Activated T-cell treated with anti-CD3 and anti-CD28 coated beads, Interleukin-2, amount 50 U/mL, for 48 hours (primary cell): ENCODE data around the gene ZSWIM9.
A peak's percentile ranks its signal among the peaks of the same experiment; 100 is the strongest.

Experiments
- DNase-seq, 2 experiments: peaks; one replicate each; pipeline ENCODE4 v3.0.0-alpha.2; 2020

Gene ZSWIM9

GRCh38 chr19:48169939-48170803 lies at the start of gene ZSWIM9, which contains the start of gene LIG1:
Gene ZSWIM9 (plus strand): TSS chr19:48170680. CDS start chr19:48171803, 1,123 bp downstream.
Gene LIG1 (minus strand): TSS chr19:48170344. CDS start chr19:48165566, 4,778 bp downstream.
- peak; percentile 93 to 95 for DNase-seq

DNA sequence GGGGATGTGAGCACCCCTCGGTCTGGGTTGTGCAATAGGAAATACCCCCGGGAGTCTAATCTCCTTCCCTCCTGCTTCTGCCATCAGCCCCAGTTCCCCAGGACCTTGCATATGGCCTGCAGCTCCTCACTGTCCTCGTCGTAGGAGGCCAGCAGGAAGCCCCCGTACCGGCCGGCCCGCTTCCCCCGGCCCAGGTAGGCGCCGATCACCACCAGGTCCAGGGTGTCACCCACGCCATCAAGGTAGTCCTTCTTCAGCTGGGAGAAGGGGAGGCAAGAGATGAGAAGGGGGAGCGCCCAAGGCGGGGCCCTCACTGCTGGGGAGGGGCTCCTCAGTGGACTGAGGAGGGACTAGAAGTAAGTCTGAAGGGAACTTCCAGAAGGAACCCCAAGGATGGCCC lies 49.4 kb upstream of the ZSWIM9 start:
- DNase-seq = no peak

DNA sequence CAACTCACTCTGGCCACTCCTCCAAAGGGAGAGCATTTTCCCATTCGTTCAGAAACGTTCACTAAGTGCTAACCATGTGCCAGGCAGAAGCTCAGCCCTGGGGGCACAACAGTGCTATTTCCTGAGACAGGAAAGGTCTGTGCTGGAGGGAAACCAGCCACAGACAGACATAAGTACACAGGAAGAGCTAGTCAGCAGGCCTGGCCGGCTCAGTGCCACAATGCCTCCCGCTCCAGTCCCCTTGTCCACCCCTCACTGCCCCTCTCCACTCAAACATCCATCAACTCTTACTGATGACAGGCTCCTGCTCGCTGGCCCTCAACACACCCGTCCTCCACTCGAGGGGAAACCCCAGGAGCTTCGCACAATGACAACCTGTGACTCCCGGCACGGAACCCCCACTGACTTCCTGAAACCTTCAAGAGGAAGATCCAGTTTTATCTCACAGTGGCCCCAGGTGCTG lies 48.5 kb upstream of the ZSWIM9 start:
- DNase-seq = peak in 1 of 2 experiments; percentile 32

DNA sequence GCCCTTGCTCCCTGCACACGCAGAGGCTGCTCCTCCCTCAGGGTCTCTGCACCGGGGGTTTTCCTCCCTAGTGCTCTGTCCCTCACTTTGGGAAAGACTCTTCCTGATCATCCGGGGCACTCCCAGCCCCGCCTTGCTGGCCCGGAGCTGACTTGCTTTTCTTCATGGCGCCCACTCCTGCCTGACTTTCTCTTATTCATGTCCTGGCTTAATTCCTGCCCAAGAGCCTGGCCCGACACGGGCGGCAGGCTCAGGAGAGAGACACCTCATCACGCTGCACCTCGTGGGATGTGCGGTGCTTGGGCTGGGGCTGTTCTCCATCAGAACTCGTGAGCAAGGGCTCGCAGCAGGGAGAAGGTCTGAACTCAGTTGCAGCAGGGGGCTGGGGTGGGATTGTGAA lies 48.1 kb upstream of the ZSWIM9 start:
- DNase-seq = no peak

DNA sequence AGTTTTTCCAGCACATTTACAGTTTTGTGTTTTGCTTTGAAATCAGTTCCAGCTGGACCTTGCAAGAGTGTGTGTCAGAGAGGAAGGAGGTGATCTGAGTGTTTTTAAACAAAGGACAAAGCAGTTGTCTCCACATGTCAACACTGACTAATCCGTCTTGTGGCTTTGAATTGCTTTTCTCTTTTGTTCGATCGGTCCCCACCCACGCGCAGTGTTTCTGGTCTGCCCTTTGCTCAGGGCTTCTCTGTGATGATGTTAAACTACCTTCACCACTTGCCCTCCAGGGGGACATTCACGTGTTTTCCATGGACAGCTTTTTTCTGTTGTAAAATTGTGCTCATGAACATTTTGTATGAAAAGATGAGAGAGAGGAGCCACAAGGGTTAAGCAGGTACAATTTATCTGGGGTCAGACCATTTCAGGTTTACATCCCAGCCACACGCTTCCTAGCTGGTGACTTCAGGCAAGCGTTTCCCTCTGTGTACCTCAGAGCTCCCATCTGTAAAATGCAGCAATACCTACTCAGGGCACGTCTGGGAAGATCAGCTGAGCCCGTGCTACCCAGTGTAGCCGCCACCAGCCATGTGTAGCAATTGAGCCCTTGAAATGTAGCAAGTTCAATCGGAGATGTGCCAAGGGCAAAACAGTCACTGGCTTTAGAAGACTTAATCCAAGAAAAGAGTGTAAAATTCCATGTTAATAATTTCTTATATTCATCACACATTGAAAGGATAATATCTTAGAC lies 46.4 kb upstream of the ZSWIM9 start:
- peak; percentile 73 to 74 for DNase-seq

DNA sequence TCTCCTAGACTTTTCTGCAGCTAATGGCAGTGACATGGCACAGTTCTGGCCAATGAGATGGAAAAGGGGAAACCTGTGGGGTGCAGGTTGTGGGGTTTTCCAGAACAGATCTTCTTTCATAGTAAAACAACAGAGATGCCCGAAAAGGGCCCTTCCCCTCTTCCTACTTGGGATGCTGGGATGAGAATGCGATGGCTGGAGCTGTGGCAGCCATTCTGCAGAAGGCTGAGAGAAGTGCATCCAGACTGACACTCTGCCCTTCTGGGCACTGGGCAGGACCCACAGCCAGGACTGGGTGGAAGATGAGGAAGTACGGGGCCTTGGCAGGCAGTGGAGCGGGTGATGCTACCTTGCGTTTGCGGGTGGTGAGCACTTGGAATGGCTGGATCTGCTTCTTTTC lies 42.9 kb upstream of the ZSWIM9 start:
- no peak for DNase-seq

DNA sequence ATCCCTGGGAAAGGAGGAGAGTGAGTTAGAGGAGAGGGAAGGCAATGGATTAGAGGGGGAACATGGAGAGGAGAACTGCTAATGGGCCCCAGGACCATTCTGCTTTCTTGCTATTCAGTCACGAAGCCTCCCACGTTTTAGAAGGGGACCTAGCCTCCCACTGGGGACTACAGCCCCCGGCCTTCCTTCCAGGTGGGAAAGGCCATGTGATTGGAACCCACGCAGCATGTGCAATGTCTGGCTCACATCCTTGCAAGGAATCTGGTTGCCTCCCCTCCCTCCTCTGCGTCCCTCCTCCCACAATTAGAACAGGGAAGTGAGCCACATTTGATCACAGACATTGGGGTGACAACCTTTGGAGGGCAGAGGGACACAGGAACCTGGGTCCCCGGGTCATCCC lies 37.4 kb upstream of the ZSWIM9 start:
- DNase-seq = no peak

- DNase-seq = peak; percentile 51 to 54
These were observed 35.1 kb upstream of the ZSWIM9 start for GRCh38 chr19:48135411-48135810.

DNA sequence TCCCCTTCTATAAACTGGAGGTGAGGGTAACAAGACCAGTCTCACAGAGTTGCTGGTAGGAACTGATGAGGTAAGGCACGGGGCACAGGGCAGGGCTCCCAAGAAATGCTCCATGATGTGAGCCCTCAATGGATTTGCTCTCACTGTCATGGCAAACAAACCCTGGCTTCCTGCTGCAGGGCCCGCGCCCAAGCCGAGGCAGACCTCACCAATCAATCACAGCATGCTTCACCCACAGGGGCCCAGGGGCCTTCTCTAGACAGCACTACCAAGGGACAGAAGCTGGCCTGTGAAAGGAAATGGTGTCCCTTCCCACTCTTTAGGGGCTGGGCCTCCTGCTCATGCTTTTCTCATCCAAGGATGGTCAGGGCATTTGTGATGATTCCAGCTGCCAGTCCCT lies 33.9 kb upstream of the ZSWIM9 start:
- no peak for DNase-seq

- no peak for DNase-seq
These were observed 33.1 kb upstream of the ZSWIM9 start for GRCh38 chr19:48137411-48137810.

GRCh38 chr19:48139053-48139452 lies 31.4 kb upstream of the ZSWIM9 start:
- no peak for DNase-seq

DNA sequence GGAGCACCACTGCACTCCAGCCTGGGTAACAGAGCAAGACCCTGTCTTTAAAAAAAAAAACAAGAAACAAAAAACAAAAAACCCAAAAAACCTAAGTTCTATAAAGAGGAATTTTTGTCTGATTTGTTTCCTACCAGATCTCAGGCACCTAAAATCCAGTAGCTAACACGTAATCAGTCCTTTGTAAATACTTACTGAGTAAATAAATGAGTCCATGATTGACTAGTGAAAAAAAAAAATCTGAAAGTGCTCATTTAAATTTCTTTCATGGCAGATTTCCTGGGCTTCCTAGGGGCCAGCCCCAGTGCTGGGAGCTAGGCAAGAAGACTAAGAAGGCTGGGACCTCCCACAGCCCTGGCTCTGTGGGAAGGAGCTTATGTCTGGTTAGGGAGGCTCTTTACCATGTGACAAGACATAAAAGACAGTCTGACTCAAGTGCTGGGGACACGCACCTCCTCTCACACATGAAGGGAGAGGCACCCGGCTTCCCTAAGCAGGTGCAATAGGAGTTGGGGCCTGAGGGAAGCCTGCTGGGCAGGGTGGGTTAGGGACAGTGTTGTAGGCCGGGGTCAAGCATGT lies 22.8 kb upstream of the ZSWIM9 start:
- no peak for DNase-seq

DNA sequence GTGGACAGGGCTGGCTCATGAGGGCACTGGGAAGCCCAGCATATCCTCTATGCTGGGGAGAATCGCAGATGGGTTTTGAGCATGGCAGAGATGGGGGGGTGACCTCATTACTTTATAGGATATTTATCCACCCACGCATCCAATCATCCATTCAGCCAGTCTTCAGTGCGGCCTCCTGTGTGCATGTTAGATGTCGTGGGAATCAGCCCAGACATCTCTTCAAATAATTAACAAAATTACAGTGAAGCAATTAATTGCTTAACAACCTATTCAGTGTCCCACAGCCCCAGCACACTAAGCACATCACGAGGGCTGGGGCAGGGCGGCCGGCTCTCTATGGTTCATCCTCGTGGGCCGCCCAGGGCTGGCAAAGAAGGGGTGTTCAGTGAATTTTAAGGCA lies 21.9 kb upstream of the ZSWIM9 start:
- no peak for DNase-seq

GRCh38 chr19:48149430-48149829 lies 21.1 kb upstream of the ZSWIM9 start:
- no peak for DNase-seq

DNA sequence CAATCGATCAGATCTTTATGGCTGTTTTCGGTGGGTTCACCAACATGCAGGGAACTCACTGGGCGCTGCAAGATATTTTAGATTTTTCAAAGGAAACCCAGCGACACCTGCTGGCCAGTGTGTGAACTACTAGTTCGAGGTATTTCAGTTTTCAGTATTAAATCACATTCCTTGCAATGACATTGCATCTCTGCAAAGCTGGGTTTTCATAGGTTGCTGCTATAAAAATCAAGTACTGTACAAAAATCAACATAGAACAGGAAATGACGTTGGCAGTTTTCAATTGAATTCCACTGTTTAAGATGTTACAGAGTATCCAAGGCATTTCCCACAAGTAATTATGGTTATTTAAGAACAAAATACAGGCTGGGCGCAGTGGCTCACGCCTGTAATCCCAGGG lies 17.9 kb upstream of the ZSWIM9 start:
- peak; percentile 78 to 82 for DNase-seq

DNA sequence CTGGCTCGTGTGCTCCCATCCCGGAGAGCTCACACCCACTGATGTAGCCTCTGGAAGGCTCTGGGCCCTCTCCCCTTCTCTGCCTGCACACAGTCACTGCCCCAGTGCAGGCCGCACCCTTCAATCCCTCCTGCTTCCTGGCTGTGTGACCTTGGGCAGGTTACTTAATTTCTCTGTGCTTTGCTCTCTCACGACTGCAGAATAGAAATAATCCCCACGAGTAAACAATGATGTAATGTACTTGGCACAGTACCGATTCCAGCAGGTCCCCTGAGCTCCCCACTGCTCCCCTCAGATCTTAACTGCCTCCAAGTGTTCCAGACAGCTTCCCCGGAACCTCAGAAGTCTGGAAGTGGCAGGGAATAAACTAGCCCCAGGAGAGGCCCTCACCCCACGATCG lies 16.5 kb upstream of the ZSWIM9 start:
- no peak for DNase-seq

GRCh38 chr19:48158210-48158790 lies 12.2 kb upstream of the ZSWIM9 start:
- no peak for DNase-seq

- no peak for DNase-seq
These were observed 1.8 kb upstream of the ZSWIM9 start for GRCh38 chr19:48168689-48169088.

DNA sequence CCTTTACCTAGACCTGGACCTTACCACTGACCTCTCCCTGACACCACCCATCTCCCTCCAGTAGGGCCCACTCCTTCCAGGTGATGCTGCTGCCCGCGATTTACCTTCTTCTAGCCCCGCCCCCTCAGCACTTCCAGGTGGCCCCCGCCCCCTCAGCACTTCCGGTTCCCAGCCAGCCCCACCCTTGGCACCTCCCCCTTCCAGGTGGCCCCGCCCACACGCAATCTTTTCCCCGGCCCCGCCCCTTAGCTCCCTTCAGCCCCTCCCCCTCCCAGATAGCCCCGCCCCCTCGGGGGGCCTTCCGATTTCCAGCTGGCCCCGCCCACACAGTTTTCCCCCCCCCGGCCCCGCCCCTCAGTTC lies 922 bp upstream of the ZSWIM9 start:
- DNase-seq = peak; percentile 92 to 93

DNA sequence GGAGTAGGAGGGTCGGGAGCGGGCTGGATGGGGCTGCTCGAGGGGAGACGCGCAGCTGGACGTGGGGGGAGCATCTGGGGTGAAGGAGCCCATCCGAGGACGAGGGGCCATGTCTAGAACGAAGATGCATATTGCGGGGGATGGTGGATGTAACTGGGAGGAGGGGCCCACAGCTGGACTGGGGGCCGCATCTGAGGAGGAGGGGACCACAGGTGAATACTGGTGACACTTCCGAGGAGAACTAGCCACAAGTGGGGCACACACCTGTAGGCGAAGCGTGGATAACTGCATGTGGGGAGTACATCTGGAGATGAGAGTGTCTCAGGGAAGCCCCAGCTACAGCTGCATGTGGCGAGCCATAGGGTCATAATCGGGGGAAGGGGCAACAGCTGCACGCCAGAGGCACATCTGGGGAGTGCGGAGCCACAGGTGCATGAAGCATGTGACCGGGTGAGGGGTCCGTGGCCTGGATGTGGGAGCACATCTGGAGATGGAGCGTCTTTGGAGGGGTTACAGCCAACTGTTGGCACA lies 402 bp downstream of the ZSWIM9 start:
- no peak for DNase-seq

DNA sequence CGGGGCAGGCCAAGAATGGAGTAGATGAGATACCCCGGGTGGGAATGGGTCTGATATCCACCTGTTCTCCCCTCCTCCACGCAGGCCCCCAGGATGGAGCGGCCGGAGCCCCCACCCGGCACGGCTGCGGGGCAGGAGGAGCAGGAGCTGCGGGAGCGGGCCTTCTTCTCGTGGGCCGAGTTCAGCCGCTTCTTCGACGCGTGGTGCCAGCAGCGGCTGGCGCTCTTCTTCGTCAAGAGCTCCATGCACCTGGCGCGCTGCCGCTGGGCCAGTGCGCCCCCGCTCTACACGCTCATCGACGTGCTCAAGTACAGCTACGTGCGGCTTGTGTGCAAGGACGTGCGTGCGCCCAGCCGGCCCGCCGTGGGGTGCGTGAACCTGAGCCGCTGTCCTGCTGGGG lies 1.2 kb downstream of the ZSWIM9 start:
- DNase-seq = no peak

DNA sequence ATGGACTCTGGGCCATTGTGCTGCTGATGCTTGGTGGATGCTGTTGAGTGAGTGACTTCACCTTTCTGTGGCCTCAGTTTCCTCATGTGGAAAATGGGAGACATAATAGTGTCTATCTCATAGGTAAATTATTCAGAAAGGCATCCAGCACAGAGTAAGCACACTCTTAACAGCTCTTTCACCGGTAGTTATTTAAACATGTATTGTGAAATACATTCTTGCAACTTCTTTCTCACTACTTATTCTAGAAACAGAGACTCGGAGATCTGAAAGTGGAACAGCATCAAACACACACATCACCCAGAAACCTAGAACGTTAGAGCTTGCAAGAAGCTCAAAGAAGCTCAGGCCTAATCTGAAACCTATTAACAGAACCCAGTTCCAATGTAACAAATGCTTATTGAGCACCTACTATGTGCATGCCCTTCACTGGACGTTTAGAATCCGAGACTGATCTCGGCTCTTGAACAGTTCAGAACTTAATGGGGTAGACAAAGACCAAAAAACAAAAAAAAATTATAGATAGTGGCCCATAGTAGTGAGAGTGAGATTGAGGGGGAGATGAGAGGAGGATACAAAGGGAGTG lies 4.1 kb downstream of the ZSWIM9 start:
- no peak for DNase-seq

GRCh38 chr19:48175578-48175977 lies 5.1 kb downstream of the ZSWIM9 start:
- no peak for DNase-seq
